ENCODE results near the gene RNF141.

DNA sequence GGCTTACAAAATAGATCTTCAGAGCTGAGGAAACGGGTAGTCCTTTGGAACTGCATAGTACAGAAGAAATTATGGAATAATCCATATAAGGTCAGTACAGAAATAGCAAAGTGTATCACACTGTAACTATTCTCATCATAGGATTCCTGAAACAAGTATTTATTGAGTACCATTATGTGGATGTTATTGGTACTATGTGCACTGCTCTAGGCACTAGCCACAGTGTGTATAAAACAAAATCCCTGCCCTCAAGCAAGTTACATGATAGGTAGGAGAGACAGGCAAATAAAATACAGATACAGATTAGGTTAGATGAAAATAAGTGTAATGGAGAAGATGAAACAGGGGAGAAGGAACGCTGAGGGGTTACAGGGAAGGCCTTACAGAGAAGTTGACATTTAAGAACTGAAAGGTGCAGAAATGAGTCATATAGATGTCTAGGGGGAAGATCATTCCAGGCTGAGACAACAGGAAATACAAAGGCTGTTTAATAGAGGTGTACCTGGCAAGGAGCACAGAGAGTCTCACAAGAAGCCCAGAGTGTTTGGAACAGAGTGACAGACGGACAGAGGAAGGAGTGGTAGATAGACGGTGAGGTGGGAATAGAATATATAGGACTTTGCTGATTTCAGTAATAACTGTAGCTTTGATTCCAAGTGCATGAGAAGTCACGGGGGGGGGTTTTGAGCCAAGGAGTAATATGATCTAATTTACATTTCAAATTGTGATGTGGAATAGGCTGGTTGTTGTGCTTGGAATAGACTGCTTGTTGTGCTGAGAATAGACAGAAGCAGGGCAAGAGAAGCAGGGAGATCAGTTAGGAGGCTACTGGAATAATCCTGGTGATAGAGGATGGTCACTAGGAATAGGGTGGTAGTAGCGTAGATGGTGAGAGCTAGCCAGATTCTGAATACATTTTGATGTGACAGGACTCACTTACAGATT, 13.7 kb downstream of the RNF141 start:
- no peak for TF ChIP-seq POLR2A (IDR thresholded peaks at IDR 0.05)
- TF ChIP-seq, protein P1, sequence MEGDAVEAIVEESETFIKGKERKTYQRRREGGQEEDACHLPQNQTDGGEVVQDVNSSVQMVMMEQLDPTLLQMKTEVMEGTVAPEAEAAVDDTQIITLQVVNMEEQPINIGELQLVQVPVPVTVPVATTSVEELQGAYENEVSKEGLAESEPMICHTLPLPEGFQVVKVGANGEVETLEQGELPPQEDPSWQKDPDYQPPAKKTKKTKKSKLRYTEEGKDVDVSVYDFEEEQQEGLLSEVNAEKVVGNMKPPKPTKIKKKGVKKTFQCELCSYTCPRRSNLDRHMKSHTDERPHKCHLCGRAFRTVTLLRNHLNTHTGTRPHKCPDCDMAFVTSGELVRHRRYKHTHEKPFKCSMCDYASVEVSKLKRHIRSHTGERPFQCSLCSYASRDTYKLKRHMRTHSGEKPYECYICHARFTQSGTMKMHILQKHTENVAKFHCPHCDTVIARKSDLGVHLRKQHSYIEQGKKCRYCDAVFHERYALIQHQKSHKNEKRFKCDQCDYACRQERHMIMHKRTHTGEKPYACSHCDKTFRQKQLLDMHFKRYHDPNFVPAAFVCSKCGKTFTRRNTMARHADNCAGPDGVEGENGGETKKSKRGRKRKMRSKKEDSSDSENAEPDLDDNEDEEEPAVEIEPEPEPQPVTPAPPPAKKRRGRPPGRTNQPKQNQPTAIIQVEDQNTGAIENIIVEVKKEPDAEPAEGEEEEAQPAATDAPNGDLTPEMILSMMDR (IDR thresholded peaks at IDR 0.05), result no peak

Data from Peyer's patch (tissue), 4 donors.